ENCODE measurements around the gene SAMM50.

SAMM50 gene

GRCh38 chr22:44029069-44029468 lies 73.8 kb downstream of the SAMM50 start:
- no peak for TF ChIP-seq CTCF (IDR thresholded peaks at IDR 0.05; ENCODE audit: low read depth, low read length, missing control alignments)
- no peak for DNase-seq (ENCODE audit: low read depth)
- H3K4me3 ChIP-seq (ENCODE audit: low read depth, low read length), result no peak overlapping the region
- in situ Hi-C loops (cut with HindIII; ENCODE audit: low sequenced_read_pairs), result loop anchor here (10.0 kb wide), 1 partner anchor 276 kb away; no protein-coding TSS in a partner anchor

GRCh38 chr22:44030051-44030701 lies 74.9 kb downstream of the SAMM50 start:
- no peak overlapping the region for H3K4me3 ChIP-seq (ENCODE audit: low read depth, low read length)
- DNase-seq (ENCODE audit: low read depth), result no peak
- in situ Hi-C loops (cut with HindIII; ENCODE audit: low sequenced_read_pairs), result no loop called here
- TF ChIP-seq CTCF (IDR thresholded peaks at IDR 0.05; ENCODE audit: low read depth, low read length, missing control alignments), result no peak

DNA sequence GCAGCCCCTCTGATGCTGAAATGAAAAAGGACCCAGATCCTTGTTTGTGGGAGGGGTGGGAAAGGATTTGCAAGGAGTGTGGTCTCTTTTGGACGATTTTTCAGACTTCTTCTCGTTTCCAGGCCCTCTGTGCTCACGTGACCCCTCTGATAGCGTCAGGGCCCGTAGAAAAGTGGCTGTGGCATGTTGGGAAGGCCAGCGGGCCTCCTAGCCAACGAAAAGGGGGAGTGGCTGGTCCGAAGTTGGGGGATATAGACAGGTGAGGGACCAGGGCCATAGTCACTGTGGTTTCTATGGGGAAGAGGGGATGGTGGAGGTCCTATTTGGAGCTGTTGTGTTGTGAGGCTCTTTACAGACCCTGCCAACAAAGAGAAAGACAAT lies 75.5 kb downstream of the SAMM50 start:
- DNase-seq (ENCODE audit: low read depth), result no peak
- in situ Hi-C loops (cut with HindIII; ENCODE audit: low sequenced_read_pairs), result no loop called here
- no peak for TF ChIP-seq CTCF (IDR thresholded peaks at IDR 0.05; ENCODE audit: low read depth, low read length, missing control alignments)
- H3K4me3 ChIP-seq (ENCODE audit: low read depth, low read length), result no peak overlapping the region

- no peak for TF ChIP-seq CTCF (IDR thresholded peaks at IDR 0.05; ENCODE audit: low read depth, low read length, missing control alignments)
- no peak for DNase-seq (ENCODE audit: low read depth)
- in situ Hi-C loops (cut with HindIII; ENCODE audit: low sequenced_read_pairs), result no loop called here
- H3K4me3 ChIP-seq (ENCODE audit: low read depth, low read length), result no peak overlapping the region
Observed at GRCh38 chr22:44031158-44031952, 76.1 kb downstream of the SAMM50 start.

DNA sequence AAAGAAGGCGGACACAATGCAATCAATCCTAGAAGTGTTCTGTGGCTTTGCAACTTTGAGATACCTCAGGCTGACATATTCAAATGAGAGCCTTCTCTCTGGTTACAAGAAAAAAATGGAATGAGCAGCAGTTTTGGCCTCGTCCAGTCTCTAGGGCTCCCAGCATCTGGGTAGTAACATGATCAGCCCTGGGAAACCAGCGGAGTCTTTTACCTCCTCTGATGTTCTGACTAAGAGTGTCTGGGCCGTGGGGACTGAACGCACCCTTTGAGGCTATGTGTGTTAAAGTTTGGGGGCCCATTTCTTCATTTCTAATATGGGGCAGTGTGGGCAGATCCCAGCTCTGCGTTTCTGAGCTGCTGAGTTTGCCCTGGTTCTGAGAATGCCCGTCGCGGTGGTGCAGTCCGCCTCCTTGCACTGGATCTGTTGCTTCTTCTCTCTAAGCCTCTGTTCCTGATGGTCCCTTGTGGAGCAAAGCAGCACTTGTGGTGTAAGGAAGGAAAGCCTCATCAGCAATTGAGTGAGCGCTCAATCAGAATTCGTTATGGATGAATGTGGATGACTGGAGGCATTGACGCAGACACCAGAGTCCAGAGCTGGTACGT lies 77.0 kb downstream of the SAMM50 start:
- no peak for TF ChIP-seq CTCF (IDR thresholded peaks at IDR 0.05; ENCODE audit: low read depth, low read length, missing control alignments)
- in situ Hi-C loops (cut with HindIII; ENCODE audit: low sequenced_read_pairs), result no loop called here
- no peak overlapping the region for H3K4me3 ChIP-seq (ENCODE audit: low read depth, low read length)
- DNase-seq (ENCODE audit: low read depth), result no peak

DNA sequence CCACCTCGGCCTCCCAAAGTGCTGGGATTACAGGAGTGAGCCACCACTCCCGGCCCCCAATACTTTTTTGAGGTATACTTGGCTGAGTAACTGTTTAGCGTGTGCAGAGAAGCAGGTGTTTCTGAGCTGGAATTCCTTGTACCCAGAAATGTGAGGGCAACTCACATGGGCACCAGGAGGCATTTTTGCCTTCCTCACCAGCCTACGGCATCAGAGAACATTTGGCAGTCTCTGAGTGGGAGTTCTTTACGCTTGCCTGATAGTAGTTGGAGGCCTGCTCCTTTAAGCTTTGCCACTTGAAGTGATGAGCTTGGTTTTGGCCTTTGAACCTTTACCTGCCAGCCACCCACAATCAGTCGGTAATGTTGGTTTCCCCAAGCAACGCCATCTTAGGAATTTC lies 78.0 kb downstream of the SAMM50 start:
- in situ Hi-C loops (cut with HindIII; ENCODE audit: low sequenced_read_pairs), result no loop called here
- DNase-seq (ENCODE audit: low read depth), result no peak
- TF ChIP-seq CTCF (IDR thresholded peaks at IDR 0.05; ENCODE audit: low read depth, low read length, missing control alignments), result no peak
- no peak overlapping the region for H3K4me3 ChIP-seq (ENCODE audit: low read depth, low read length)

Data from astrocyte of the cerebellum (primary cell).